ENCODE data around the gene RAP2C.

DNA sequence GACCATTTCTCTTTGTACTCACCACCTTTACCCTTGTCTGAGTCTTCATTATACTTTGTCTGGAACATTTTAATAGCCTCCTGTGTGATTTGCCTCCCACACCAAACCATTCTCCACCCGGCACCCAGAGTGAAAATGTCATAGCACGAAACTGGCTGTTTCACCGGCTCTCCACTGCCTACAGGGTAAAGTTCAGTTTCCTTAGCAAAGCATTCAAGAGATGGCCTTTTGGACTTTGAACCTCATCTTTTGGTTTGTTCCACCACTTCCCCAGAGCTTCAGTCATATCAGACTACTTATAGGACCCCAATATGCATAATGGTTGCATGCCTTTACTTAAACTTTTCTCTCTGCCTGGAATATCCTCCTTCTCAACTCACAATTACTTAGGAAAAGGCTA is 38.3 kb downstream of the RAP2C start:
- TF ChIP-seq EZH2 (IDR thresholded peaks at IDR 0.05) (no peak), POLR2AphosphoS5 (IDR thresholded peaks at IDR 0.05; ENCODE audit: borderline replicate concordance, low read depth, low read length) (no peak)
